HEK293T (cell line): Measurements from ENCODE around the gene TCEAL9.

ENCODE experiments used
- ARNT ChIP-seq: fragments of 450-650 bp; IDR thresholded peaks from 2 replicates; pipeline ENCODE4 v1.6.1; 2017; ENCODE audit warnings: mild to moderate bottlenecking
- BHLHE40 ChIP-seq: fragments of 450-650 bp; IDR thresholded peaks from 2 replicates; pipeline ENCODE4 v1.6.1; 2016; ENCODE audit warnings: mild to moderate bottlenecking, moderate library complexity, borderline replicate concordance
- CTBP1 ChIP-seq: fragments of 450-650 bp; IDR thresholded peaks from 2 replicates; pipeline ENCODE4 v1.6.1; 2016; ENCODE audit warnings: borderline replicate concordance
- ELF4 ChIP-seq: fragments of 450-650 bp; IDR thresholded peaks from 2 replicates; pipeline ENCODE4 v1.6.1; 2017; ENCODE audit warnings: antibody characterized with exemption
- FOXA1 ChIP-seq: fragments of 450-650 bp; IDR thresholded peaks from 2 replicates; pipeline ENCODE4 v1.6.1; 2016; ENCODE audit warnings: mild to moderate bottlenecking
- FOXK2 ChIP-seq: fragments of 450-650 bp; IDR thresholded peaks from 2 replicates; pipeline ENCODE4 v1.6.1; 2016; ENCODE audit warnings: mild to moderate bottlenecking
- HDGF ChIP-seq: fragments of 450-650 bp; IDR thresholded peaks from 2 replicates; pipeline ENCODE4 v1.6.1; 2017; ENCODE audit warnings: antibody characterized with exemption, borderline replicate concordance
- L3MBTL2 ChIP-seq: fragments of 450-650 bp; conservative IDR thresholded peaks from 2 replicates; pipeline ENCODE4 v1.6.1; 2016; ENCODE audit warnings: mild to moderate bottlenecking
- LEF1 ChIP-seq: fragments of 450-650 bp; IDR thresholded peaks from 2 replicates; pipeline ENCODE4 v1.6.1; 2017; ENCODE audit warnings: mild to moderate bottlenecking, borderline replicate concordance
- NFRKB ChIP-seq: fragments of 450-650 bp; IDR thresholded peaks from 2 replicates; pipeline ENCODE4 v1.6.1; 2016; ENCODE audit warnings: mild to moderate bottlenecking, moderate library complexity
- SP1 ChIP-seq: fragments of 450-650 bp; IDR thresholded peaks from 2 replicates; pipeline ENCODE4 v1.6.1; 2017
- SUZ12 ChIP-seq: fragments of 450-650 bp; IDR thresholded peaks from 2 replicates; pipeline ENCODE4 v1.6.1; 2016; ENCODE audit warnings: mild to moderate bottlenecking
- ZNF384 ChIP-seq: fragments of 450-650 bp; IDR thresholded peaks from 2 replicates; pipeline ENCODE4 v1.6.1; 2016
- TF ChIP-seq, protein P1 (sequence below): fragments of 450-650 bp; IDR thresholded peaks from 2 replicates; pipeline ENCODE4 v1.6.1; 2016

DNA sequence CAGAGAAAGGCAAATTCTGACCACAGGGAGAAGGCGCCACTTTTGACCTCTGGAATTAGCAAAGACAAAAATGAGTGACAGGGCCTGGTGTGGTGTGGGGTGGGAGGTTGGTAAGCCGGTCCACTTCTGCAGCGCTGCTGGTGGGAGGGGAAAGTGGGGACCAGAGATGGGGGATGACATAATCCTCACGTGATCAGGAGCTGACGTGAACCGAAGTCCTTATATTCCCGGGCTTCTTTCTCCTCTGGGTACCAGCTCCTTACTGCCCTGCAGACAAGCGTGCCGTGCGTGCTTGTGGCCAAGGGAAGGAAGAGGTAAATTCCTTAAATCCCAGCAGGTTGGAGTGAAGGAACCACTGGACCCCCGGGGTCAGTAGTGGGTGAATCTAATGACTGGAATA, 26.3 kb upstream of the TCEAL9 start, which contains the start of gene TCEAL7:
- TF ChIP-seq ELF4 (no peak), SUZ12 (no peak), LEF1 (no peak), FOXK2 (no peak), FOXA1 (no peak), CTBP1 (no peak), L3MBTL2 (no peak), ARNT (no peak), HDGF (no peak), BHLHE40 (no peak), SP1 (no peak), ZNF384 (no peak), NFRKB (no peak)
- TF ChIP-seq, protein P1, sequence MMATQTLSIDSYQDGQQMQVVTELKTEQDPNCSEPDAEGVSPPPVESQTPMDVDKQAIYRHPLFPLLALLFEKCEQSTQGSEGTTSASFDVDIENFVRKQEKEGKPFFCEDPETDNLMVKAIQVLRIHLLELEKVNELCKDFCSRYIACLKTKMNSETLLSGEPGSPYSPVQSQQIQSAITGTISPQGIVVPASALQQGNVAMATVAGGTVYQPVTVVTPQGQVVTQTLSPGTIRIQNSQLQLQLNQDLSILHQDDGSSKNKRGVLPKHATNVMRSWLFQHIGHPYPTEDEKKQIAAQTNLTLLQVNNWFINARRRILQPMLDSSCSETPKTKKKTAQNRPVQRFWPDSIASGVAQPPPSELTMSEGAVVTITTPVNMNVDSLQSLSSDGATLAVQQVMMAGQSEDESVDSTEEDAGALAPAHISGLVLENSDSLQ, result no peak
